Transverse colon (tissue), 4 donors: Measurements from ENCODE around the gene UNC45A.

Experiments used
- POLR2A ChIP-seq: fragments of 450-650 bp; IDR thresholded peaks from one replicate; pipeline ENCODE4 v1.6.1; 2016; ENCODE audit warnings: antibody characterized with exemption, mild to moderate bottlenecking, moderate library complexity
- POLR2AphosphoS5 ChIP-seq, 3 donors: sonication (generic); formaldehyde crosslinking; IDR thresholded peaks; one replicate each; pipeline ENCODE4 v1.6.1; 2016; ENCODE audit warnings: antibody characterized with exemption in 3 of 3
- TF ChIP-seq, protein P1 (sequence below), 5 experiments: fragments of 200-600 bp in 3 of 5; fragments of 450-650 bp in 2 of 5; sonication (generic) in 3 of 5; IDR thresholded peaks; 1 replicate in 2 of 5; 2 replicates in 3 of 5; pipeline ENCODE4 v1.5.1; 2016 to 2017; ENCODE audit warnings: antibody characterized with exemption in 5 of 5, inconsistent platforms in 3 of 5, mild to moderate bottlenecking in 2 of 5, moderate library complexity in 1 of 5

DNA sequence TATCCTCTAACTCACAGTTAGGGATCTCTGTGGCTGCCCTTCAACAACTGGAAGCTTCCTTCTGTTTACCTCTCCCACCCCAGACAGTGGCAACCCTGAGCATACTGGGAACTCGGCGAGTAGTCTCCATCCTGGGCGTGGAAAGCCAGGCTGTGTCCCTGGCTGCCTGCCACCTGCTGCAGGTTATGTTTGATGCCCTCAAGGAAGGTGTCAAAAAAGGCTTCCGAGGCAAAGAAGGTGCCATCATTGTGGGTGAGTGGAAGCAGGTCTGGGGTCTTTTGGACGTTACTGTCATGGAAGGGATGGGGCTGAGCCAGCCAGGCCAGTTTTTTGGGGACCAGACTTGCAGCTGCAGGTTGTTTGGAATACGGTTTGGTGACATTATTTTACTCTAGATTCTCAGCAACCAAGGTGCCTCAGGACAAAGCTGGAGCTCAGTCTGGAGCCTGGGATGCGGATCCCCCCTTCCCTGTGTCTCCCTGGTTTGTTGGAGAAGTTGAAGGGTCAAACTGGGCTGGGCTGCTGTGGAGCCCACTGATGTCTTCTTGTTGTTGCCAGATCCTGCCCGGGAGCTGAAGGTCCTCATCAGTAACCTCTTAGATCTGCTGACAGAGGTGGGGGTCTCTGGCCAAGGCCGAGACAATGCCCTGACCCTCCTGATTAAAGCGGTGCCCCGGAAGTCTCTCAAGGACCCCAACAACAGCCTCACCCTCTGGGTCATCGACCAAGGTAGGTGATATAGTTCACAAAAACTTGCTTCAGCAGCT is 7.5 kb downstream of the UNC45A start:
- TF ChIP-seq POLR2A = no peak
- TF ChIP-seq, protein P1, sequence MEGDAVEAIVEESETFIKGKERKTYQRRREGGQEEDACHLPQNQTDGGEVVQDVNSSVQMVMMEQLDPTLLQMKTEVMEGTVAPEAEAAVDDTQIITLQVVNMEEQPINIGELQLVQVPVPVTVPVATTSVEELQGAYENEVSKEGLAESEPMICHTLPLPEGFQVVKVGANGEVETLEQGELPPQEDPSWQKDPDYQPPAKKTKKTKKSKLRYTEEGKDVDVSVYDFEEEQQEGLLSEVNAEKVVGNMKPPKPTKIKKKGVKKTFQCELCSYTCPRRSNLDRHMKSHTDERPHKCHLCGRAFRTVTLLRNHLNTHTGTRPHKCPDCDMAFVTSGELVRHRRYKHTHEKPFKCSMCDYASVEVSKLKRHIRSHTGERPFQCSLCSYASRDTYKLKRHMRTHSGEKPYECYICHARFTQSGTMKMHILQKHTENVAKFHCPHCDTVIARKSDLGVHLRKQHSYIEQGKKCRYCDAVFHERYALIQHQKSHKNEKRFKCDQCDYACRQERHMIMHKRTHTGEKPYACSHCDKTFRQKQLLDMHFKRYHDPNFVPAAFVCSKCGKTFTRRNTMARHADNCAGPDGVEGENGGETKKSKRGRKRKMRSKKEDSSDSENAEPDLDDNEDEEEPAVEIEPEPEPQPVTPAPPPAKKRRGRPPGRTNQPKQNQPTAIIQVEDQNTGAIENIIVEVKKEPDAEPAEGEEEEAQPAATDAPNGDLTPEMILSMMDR (IDR thresholded peaks at IDR 0.05) = no peak
- no peak for TF ChIP-seq POLR2AphosphoS5 (IDR thresholded peaks at IDR 0.05)
